IPS DF 4.7 (cell line): ENCODE measurements around the gene RNF157.

ENCODE experiments used
- DNase-seq: peaks from one replicate; pipeline ENCODE4 v3.0.0-alpha.2; 2013; ENCODE audit warnings: low spot score; ENCODE audit errors: extremely low read depth

RNF157 gene

DNA sequence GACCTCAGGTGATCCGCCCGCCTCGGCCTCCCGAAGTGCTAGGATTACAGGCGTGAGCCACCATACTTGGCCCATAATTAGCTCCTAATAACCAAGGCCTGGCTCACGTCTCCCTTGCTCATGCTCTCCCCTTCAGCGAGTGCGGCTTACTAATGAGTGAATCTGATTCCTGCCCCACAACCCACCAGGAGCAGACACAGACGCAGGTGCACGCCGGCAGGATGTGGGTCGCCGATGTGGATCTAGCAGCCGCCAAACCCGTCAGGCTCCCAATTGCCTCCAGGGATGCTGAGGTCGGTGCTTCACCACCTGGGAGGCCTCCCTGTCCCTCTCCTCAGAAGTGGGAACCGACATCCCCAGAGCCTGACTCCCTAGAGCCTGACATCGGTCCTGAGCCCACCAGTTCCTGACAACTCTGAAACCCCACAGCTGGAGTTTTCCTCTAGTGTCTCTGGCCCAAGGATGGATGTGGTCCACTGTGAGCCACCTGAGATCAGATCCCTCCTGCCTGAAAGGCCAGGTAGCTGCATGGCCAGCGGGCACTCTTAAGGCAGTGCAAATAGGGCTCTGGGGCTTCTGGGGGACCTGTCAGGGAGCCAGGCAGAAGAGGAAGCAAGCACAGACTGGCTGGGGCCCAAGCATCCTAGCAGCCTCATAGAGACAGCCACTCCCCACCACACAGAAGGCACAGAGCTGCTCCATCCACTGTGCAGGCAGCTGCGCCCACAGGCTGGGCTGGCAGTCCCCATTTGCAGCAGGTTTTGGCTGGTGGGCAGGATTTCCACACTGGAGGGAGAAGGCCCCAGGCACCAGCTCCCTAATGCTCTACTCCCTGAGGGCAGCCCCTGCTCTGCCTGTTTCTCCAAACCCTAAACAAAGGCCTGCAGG is 147.5 kb downstream of the RNF157 start:
- DNase-seq: no peak
